ENCODE data around the gene EN2. TPM values are rescaled to one million over a fixed set of nuclear protein-coding genes. Genes with fewer than 3 reads are reported as not detected.

The EN2 gene
- total and polyA plus RNA-seq, 2 donors (not counting 1 experiment from before 2014, with no cell fraction given), result not detected

DNA sequence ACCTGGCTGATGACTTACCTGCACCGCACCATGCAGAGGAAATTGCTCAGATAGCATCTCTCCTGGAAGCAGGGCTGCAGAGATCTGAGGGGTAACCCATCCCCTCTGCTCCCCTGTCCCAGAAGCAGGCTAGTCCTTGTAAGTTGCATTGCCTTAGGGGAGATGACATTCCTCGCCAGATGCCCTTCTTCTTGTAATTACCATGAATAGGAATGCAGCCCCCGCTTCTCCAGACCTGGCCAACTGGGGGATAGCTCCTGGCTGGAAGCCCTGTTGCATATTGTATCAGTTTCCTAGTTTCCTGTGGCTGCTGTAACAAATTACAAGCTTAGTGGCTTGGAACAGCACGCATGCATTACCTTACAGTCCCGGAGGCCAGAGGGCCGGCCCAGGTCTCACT lies 47.5 kb upstream of the EN2 start:
- H4K20me1 ChIP-seq (ENCODE audit: control insufficient read depth, insufficient read depth, low read length, poor library complexity, severe bottlenecking), result no peaks in the 10 kb centered on the region
- no peaks in the 10 kb centered on the region for H3K4me1 Mint-ChIP-seq
- no peak overlapping the region for H3K4me3 Mint-ChIP-seq
- peaks cover 0 to 10% (median 0%) of the 10 kb centered on the region in 3 donors for H3K9me3 ChIP-seq (ENCODE audit: control extremely low read depth in 1 of 3, control insufficient read depth in 2 of 3, insufficient read depth in 1 of 3, low read length in 2 of 3)
- H3K79me2 ChIP-seq (ENCODE audit: control insufficient read depth, insufficient read depth, low read length), result no peaks in the 10 kb centered on the region
- ChIA-PET POLR2A (no interaction called here), CTCF (no interaction called here)
- no peak overlapping the region for H3K4me3 ChIP-seq (ENCODE audit: control extremely low read depth in 1 of 5, extremely low read depth in 1 of 5, insufficient read depth in 1 of 5, low read depth in 2 of 5, low read length in 4 of 5)
- DNase-seq (no peak), ATAC-seq (ENCODE audit: low read depth) (no peak)
- intact Hi-C loops (cut with micrococcal nuclease), result no loop called here
- no peaks in the 10 kb centered on the region for H3K9me3 Mint-ChIP-seq (ENCODE audit: insufficient read depth)
- no peak for TF ChIP-seq EZH2 (IDR thresholded peaks at IDR 0.05; ENCODE audit: borderline replicate concordance, insufficient read depth, low read depth, low read length, poor library complexity, severe bottlenecking)
- TF ChIP-seq, protein P1, sequence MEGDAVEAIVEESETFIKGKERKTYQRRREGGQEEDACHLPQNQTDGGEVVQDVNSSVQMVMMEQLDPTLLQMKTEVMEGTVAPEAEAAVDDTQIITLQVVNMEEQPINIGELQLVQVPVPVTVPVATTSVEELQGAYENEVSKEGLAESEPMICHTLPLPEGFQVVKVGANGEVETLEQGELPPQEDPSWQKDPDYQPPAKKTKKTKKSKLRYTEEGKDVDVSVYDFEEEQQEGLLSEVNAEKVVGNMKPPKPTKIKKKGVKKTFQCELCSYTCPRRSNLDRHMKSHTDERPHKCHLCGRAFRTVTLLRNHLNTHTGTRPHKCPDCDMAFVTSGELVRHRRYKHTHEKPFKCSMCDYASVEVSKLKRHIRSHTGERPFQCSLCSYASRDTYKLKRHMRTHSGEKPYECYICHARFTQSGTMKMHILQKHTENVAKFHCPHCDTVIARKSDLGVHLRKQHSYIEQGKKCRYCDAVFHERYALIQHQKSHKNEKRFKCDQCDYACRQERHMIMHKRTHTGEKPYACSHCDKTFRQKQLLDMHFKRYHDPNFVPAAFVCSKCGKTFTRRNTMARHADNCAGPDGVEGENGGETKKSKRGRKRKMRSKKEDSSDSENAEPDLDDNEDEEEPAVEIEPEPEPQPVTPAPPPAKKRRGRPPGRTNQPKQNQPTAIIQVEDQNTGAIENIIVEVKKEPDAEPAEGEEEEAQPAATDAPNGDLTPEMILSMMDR (IDR thresholded peaks at IDR 0.05), result no peak
- H3K36me3 ChIP-seq (replicated peaks in 1 of 2; ENCODE audit: control extremely low read depth in 1 of 2, control insufficient read depth in 1 of 2, extremely low read depth in 1 of 2, insufficient read depth in 2 of 2, low read length in 1 of 2), result no peaks in the 10 kb centered on the region
- peaks cover 41% of the 10 kb centered on the region for H3K27me3 Mint-ChIP-seq
- no peaks in the 10 kb centered on the region for H3K4me1 ChIP-seq (ENCODE audit: control insufficient read depth in 2 of 2, insufficient read depth in 2 of 2, low read length in 2 of 2)
- H2AFZ ChIP-seq (ENCODE audit: insufficient read depth, low read depth, low read length, poor library complexity, severe bottlenecking), result no peak overlapping the region
- no peak overlapping the region for H3K4me2 ChIP-seq (replicated peaks; ENCODE audit: low read depth, low read length, poor library complexity, severe bottlenecking)
- H3K27me3 ChIP-seq (replicated peaks in 1 of 4; ENCODE audit: control extremely low read depth in 1 of 4, control insufficient read depth in 3 of 4, insufficient read depth in 4 of 4, low read length in 3 of 4), result peaks cover 0 to 23% (median 4%) of the 10 kb centered on the region in 4 experiments
- H3K9ac ChIP-seq (ENCODE audit: low read length), result no peak overlapping the region
- H3K27ac Mint-ChIP-seq, result no peak overlapping the region
- H3K27ac ChIP-seq (ENCODE audit: low read length in 2 of 2), result no peak overlapping the region
- WGBS (ENCODE audit: insufficient coverage), result 71% methylated on average over 5 of the region's 6 CpGs

DNA sequence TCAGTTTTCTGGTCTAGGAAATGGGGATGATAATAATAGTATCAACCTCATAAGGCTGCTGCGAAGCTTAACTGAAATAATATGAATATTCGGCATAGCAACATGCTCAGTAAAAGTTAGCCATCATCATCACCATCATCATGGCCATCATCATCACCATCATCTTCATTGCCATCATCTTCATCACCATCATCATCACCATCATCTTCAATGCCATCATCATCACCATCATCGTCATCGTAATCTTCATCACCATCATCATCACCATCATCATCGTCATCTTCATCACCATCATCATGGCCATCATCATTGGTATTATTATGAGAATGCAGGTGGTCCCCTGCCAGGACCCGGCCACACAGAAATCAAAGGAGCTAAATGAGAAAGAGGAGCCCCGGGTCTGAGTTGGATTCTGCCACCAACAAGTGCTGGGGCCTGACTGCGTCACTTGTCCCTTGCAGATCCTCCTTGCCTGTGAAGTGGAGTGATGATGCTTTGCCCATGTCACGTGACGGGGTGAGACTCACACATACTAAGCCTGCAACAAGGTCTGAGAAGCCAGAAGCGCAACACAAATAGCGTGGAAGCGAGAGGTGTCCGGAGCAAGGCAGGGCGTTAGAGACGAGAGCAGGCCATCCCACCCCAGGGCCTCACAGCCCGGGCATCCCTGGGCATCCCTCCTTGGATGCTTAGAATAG lies 46.1 kb upstream of the EN2 start:
- ChIA-PET CTCF (no interaction called here), POLR2A (no interaction called here)
- peaks cover 33% of the 10 kb centered on the region for H3K27me3 Mint-ChIP-seq
- H3K9ac ChIP-seq (ENCODE audit: low read length), result no peak overlapping the region
- H3K36me3 ChIP-seq (replicated peaks in 1 of 2; ENCODE audit: control extremely low read depth in 1 of 2, control insufficient read depth in 1 of 2, extremely low read depth in 1 of 2, insufficient read depth in 2 of 2, low read length in 1 of 2), result no peaks in the 10 kb centered on the region
- H3K4me1 ChIP-seq (ENCODE audit: control insufficient read depth in 2 of 2, insufficient read depth in 2 of 2, low read length in 2 of 2), result no peaks in the 10 kb centered on the region
- no peaks in the 10 kb centered on the region for H3K4me1 Mint-ChIP-seq
- H3K4me2 ChIP-seq (replicated peaks; ENCODE audit: low read depth, low read length, poor library complexity, severe bottlenecking), result no peak overlapping the region
- H3K9me3 ChIP-seq (ENCODE audit: control extremely low read depth in 1 of 3, control insufficient read depth in 2 of 3, insufficient read depth in 1 of 3, low read length in 2 of 3), result peaks cover 0 to 10% (median 0%) of the 10 kb centered on the region in 3 donors
- H3K27ac Mint-ChIP-seq, result no peak overlapping the region
- 93% methylated on average over 13 of the region's 17 CpGs for WGBS (ENCODE audit: insufficient coverage)
- no peak for DNase-seq
- H3K4me3 ChIP-seq (ENCODE audit: control extremely low read depth in 1 of 5, extremely low read depth in 1 of 5, insufficient read depth in 1 of 5, low read depth in 2 of 5, low read length in 4 of 5), result no peak overlapping the region
- TF ChIP-seq, protein P1 (IDR thresholded peaks at IDR 0.05), result no peak
- TF ChIP-seq EZH2 (IDR thresholded peaks at IDR 0.05; ENCODE audit: borderline replicate concordance, insufficient read depth, low read depth, low read length, poor library complexity, severe bottlenecking), result no peak
- no peaks in the 10 kb centered on the region for H3K9me3 Mint-ChIP-seq (ENCODE audit: insufficient read depth)
- no peak for ATAC-seq (ENCODE audit: low read depth)
- peaks cover 0 to 12% (median 2%) of the 10 kb centered on the region in 4 experiments for H3K27me3 ChIP-seq (replicated peaks in 1 of 4; ENCODE audit: control extremely low read depth in 1 of 4, control insufficient read depth in 3 of 4, insufficient read depth in 4 of 4, low read length in 3 of 4)
- H4K20me1 ChIP-seq (ENCODE audit: control insufficient read depth, insufficient read depth, low read length, poor library complexity, severe bottlenecking), result no peaks in the 10 kb centered on the region
- H3K79me2 ChIP-seq (ENCODE audit: control insufficient read depth, insufficient read depth, low read length), result no peaks in the 10 kb centered on the region
- no peak overlapping the region for H3K4me3 Mint-ChIP-seq
- H3K27ac ChIP-seq (ENCODE audit: low read length in 2 of 2), result no peak overlapping the region
- intact Hi-C loops (cut with micrococcal nuclease), result no loop called here
- H2AFZ ChIP-seq (ENCODE audit: insufficient read depth, low read depth, low read length, poor library complexity, severe bottlenecking), result no peak overlapping the region
